ENCODE results near the gene NQO2.

Gene NQO2

DNA sequence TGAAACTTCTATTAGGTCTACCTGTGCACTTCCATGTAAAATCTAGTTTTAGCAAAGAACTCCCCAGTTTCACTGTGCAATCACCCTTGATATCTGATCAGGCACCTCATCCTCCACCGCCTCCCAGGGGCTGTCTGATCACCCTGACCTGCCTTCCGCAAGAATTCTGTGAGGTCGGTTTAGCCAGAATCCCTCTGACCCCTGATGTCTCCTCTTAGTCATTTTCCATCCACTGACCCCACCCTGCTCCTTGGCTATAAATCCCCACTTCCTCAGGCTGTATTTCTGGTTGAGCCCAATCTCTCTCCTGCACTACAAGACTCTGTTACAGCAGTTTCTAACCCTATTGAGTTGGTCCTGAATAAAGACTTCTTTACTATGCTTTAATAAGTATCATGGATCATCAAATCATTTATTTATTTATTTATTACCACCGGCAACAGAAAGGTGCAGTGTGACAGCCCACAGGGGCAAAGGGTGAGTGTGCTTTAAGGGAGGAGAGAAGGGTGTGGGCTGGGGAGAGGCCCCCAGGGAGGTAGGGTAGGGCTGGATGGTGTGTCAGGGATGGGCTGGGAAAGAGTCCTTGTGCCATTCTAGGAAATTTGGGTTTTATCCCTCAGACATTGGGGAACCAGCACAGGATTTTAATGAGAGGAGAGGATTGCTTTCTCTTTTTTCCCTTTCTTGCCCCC is 17.1 kb upstream of the NQO2 start:
- TF ChIP-seq, protein P1, sequence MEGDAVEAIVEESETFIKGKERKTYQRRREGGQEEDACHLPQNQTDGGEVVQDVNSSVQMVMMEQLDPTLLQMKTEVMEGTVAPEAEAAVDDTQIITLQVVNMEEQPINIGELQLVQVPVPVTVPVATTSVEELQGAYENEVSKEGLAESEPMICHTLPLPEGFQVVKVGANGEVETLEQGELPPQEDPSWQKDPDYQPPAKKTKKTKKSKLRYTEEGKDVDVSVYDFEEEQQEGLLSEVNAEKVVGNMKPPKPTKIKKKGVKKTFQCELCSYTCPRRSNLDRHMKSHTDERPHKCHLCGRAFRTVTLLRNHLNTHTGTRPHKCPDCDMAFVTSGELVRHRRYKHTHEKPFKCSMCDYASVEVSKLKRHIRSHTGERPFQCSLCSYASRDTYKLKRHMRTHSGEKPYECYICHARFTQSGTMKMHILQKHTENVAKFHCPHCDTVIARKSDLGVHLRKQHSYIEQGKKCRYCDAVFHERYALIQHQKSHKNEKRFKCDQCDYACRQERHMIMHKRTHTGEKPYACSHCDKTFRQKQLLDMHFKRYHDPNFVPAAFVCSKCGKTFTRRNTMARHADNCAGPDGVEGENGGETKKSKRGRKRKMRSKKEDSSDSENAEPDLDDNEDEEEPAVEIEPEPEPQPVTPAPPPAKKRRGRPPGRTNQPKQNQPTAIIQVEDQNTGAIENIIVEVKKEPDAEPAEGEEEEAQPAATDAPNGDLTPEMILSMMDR (IDR thresholded peaks at IDR 0.05; ENCODE audit: low read depth, low read length), result no peak
- H3K4me3 ChIP-seq (ENCODE audit: low read depth, low read length), result no peak overlapping the region

DNA sequence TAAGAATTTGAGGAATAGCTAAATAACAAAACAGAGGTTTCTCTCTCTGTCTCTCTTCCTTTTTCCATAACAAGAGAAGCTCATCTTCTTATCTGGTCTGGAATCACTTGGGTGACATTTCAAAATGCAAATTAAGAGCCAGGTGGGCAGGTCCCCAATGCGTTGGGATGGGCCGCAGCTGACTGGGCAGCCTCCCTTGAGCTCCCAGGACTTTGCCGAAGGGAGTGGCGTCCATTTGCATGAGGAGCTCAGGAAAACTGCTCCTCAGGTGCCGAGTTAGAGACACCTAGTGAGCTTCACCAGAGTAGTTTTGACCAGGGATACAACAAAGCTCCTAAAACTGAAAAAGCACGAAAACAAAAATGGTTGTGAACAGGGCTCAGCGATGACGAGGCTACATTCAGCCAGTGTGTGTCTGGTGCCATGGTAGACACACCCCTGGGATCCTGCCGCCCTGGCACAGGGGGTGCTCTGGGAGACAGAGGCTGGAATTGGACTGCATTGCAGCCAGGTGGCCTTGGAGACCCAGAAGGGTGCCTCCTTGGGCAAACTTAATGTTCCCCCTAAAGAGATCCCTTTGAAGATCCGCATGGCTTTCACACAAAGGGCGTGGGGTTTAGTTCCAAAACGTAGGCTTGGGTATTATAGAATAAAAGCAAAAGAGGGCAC is 14.8 kb upstream of the NQO2 start:
- TF ChIP-seq, protein P1 (IDR thresholded peaks at IDR 0.05; ENCODE audit: low read depth, low read length), result no peak

GRCh38 chr6:2986722-2987221 is 12.9 kb upstream of the NQO2 start:
- H3K4me3 ChIP-seq (ENCODE audit: low read depth, low read length), result no peak overlapping the region
- TF ChIP-seq, protein P1 (IDR thresholded peaks at IDR 0.05; ENCODE audit: low read depth, low read length), result no peak

More for the DNA sequence above, 14.8 kb upstream of the NQO2 start:
- H3K4me3 ChIP-seq (ENCODE audit: low read depth, low read length), result no peak overlapping the region

DNA sequence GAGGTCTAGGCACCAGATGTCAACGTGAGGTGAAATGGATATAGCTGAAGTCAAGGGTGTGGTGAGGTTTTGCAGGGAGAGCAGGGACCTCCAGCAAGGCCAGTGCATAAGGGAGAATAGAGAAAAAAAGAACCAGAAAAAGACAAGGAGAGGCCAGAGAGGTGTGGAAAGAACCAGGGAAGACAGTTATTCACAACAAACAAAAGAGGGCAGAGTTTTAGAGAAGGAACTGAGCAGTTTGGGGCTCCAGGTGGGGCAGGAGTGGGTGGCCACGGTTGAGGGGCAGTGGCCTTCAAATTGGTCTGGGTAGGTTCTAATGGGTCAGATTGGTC is 11.6 kb upstream of the NQO2 start:
- TF ChIP-seq, protein P1 (IDR thresholded peaks at IDR 0.05; ENCODE audit: low read depth, low read length), result no peak
- peak overlapping the region; percentile 77 for H3K4me3 ChIP-seq (ENCODE audit: low read depth, low read length)

- peak overlapping the region; percentile 77 for H3K4me3 ChIP-seq (ENCODE audit: low read depth, low read length)
- TF ChIP-seq, protein P1 (IDR thresholded peaks at IDR 0.05; ENCODE audit: low read depth, low read length), result peak; percentile 71
Measured at GRCh38 chr6:2988426-2989331, 11.0 kb upstream of the NQO2 start.

GRCh38 chr6:2989332-2990247 is 10.1 kb upstream of the NQO2 start:
- H3K4me3 ChIP-seq (ENCODE audit: low read depth, low read length), result peak overlapping the region; percentile 77
- TF ChIP-seq, protein P1 (IDR thresholded peaks at IDR 0.05; ENCODE audit: low read depth, low read length), result no peak

Measured in WI38 (cell line).